ENCODE data around the gene PDE4A.

PDE4A gene

GRCh38 chr19:10518444-10519361, 98.4 kb downstream of the PDE4A start:
- in situ Hi-C loops (cut with MboI; ENCODE audit: low sequenced_read_pairs, unreplicated experiment): no loop called here
- DNase-seq (ENCODE audit: low spot score): peak; percentile 60
- TF ChIP-seq CTCF (IDR thresholded peaks at IDR 0.05; ENCODE audit: borderline replicate concordance, control extremely low read depth, extremely low read depth, insufficient read depth, missing control alignments): no peak
